ENCODE results near the gene LMNTD1.

DNA sequence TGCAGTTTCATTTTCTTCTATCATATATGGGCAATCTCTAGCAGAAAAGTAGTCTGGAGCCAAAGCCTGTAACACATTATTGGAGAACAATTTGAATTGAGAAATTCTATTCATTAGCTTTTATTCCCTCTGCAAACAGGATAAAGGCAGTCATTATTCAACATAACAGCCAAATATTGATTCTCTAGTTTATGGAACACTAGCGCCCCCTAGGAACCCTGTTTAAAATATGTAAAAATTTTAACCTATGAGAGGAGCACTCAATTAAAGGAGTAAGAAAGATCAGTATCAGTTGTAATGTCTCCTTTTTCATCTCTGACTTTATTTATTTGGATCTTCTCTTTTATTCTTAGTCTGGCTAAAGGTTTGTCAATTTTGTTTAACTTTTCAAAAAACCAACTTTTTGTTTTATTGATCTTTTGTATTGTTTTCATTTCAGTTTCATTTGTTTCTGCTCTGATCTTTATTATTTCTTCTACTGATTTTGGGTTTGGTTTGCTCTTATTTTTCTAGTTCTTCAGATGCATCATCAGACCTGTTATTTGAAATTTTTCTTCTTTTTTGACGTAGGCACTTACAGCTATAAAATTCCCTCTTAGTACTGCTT lies 4.8 kb upstream of the LMNTD1 start:
- TF ChIP-seq, protein P1, sequence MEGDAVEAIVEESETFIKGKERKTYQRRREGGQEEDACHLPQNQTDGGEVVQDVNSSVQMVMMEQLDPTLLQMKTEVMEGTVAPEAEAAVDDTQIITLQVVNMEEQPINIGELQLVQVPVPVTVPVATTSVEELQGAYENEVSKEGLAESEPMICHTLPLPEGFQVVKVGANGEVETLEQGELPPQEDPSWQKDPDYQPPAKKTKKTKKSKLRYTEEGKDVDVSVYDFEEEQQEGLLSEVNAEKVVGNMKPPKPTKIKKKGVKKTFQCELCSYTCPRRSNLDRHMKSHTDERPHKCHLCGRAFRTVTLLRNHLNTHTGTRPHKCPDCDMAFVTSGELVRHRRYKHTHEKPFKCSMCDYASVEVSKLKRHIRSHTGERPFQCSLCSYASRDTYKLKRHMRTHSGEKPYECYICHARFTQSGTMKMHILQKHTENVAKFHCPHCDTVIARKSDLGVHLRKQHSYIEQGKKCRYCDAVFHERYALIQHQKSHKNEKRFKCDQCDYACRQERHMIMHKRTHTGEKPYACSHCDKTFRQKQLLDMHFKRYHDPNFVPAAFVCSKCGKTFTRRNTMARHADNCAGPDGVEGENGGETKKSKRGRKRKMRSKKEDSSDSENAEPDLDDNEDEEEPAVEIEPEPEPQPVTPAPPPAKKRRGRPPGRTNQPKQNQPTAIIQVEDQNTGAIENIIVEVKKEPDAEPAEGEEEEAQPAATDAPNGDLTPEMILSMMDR (conservative IDR thresholded peaks at IDR 0.05; ENCODE audit: low read depth in 2 of 2) = peak in 1 of 2 experiments; percentile 89
- TF ChIP-seq EZH2 (IDR thresholded peaks at IDR 0.05; ENCODE audit: low read depth, unreplicated experiment) = no peak
- no peak for TF ChIP-seq EZH2phosphoT487 (IDR thresholded peaks at IDR 0.05; ENCODE audit: unreplicated experiment)
- TF ChIP-seq POLR2AphosphoS5 (IDR thresholded peaks at IDR 0.05; ENCODE audit: low read depth) = no peak
- no peak for TF ChIP-seq REST (IDR thresholded peaks at IDR 0.05; ENCODE audit: unreplicated experiment)
- no peak for TF ChIP-seq JUNB (IDR thresholded peaks at IDR 0.05; ENCODE audit: unreplicated experiment)
- TF ChIP-seq ZNF114 (CRISPR knock-in tag; IDR thresholded peaks at IDR 0.05) = no peak

Measured in GM23338 (cell line).